Inferior parietal cortex (tissue), 1 donor: ENCODE results near the gene TPM3.
A peak's percentile ranks its signal among the peaks of the same experiment; 100 is the strongest.
"Not testable (repeated sequence)": the region's sequence is repeated elsewhere in the genome, so short reads cannot be mapped to it uniquely, and the experiment has no call there.

Source experiments
- DNase-seq: peaks from one replicate; pipeline ENCODE4 v3.0.0-alpha.2; 2016; ENCODE audit errors: extremely low spot score

The TPM3 gene

GRCh38 chr1:154205778-154206177 lies 13.9 kb upstream of the TPM3 start:
- not testable (repeated sequence) for DNase-seq

GRCh38 chr1:154199563-154199879 lies 7.6 kb upstream of the TPM3 start:
- no peak for DNase-seq

GRCh38 chr1:154198756-154199562 lies 7.1 kb upstream of the TPM3 start:
- DNase-seq: peak; percentile 73

- no peak for DNase-seq
Observed at GRCh38 chr1:154193821-154194220, 1.9 kb upstream of the TPM3 start.

- DNase-seq: no peak
Observed at GRCh38 chr1:154192476-154192875, 576 bp upstream of the TPM3 start.

- no peak for DNase-seq
Observed at GRCh38 chr1:154190550-154190949, 1.4 kb downstream of the TPM3 start.

- DNase-seq: no peak
Observed at GRCh38 chr1:154186852-154187501, 4.9 kb downstream of the TPM3 start.

GRCh38 chr1:154186177-154186576 lies 5.7 kb downstream of the TPM3 start:
- DNase-seq: no peak

GRCh38 chr1:154183046-154183915 lies 8.6 kb downstream of the TPM3 start:
- DNase-seq: peak; percentile 95

GRCh38 chr1:154182344-154183045 lies 9.4 kb downstream of the TPM3 start:
- no peak for DNase-seq

GRCh38 chr1:154181944-154182343 lies 10.0 kb downstream of the TPM3 start:
- no peak for DNase-seq

GRCh38 chr1:154179946-154180687 lies 11.8 kb downstream of the TPM3 start:
- DNase-seq: no peak

- no peak for DNase-seq
Observed at GRCh38 chr1:154178911-154179811, 12.7 kb downstream of the TPM3 start.

GRCh38 chr1:154178013-154178412 lies 13.9 kb downstream of the TPM3 start:
- DNase-seq: no peak

- no peak for DNase-seq
Observed at GRCh38 chr1:154176337-154176736, 15.6 kb downstream of the TPM3 start.

GRCh38 chr1:154174654-154175053 lies 17.2 kb downstream of the TPM3 start:
- no peak for DNase-seq

- no peak for DNase-seq
Observed at GRCh38 chr1:154171880-154172279, 20.0 kb downstream of the TPM3 start.

- no peak for DNase-seq
Observed at GRCh38 chr1:154171223-154171583, 20.7 kb downstream of the TPM3 start.

- no peak for DNase-seq
Observed at GRCh38 chr1:154170547-154171222, 21.2 kb downstream of the TPM3 start.

GRCh38 chr1:154167461-154167860 lies 24.4 kb downstream of the TPM3 start:
- DNase-seq: no peak
